HCT116 (cell line): Measurements from ENCODE around the gene CCN5. TPM values are rescaled to one million over a fixed set of nuclear protein-coding genes. Genes with fewer than 3 reads are reported as not detected.

Experiments used
- total RNA-seq: library from RNA; stranded (reverse); gene quantifications from one replicate; pipeline ENCODE4 v1.2.1, GENCODE V29; 2021; ENCODE audit not compliant: unreplicated experiment

Gene CCN5
- total RNA-seq, 1 experiment from 2014 or later, result 0.20 TPM

Other genes with a start within 250 kb of the CCN5 start
- gene TTPAL, start 239.5 kb upstream of the CCN5 start, total RNA-seq, result 20.4 TPM
- 56.8 TPM for gene SERINC3, start 193.3 kb upstream of the CCN5 start, total RNA-seq
- gene PKIG, start 132.8 kb upstream of the CCN5 start, total RNA-seq, result 20.1 TPM
- gene ADA, start 63.7 kb upstream of the CCN5 start, total RNA-seq, result 25.9 TPM
- gene KCNK15, start 30.5 kb downstream of the CCN5 start, total RNA-seq, result not detected
- 0.05 TPM for gene RIMS4, start 95.2 kb downstream of the CCN5 start, total RNA-seq
- gene YWHAB, start 170.3 kb downstream of the CCN5 start, total RNA-seq, result 200 TPM
- 127 TPM for gene PABPC1L, start 194.7 kb downstream of the CCN5 start, total RNA-seq
- gene TOMM34, start 245.0 kb downstream of the CCN5 start, total RNA-seq, result 51.7 TPM